SK-N-SH treated with all-trans-retinoic acid at 6 μM for 48 hours (cell line): ENCODE data around the gene OVCA2.

Experiments used
- CREB5 ChIP-seq: fragments of 250-450 bp; sonication (Bioruptor Pico); IDR thresholded peaks from 2 replicates; pipeline ENCODE4 v1.5.1; 2020; ENCODE audit warnings: low read depth, mild to moderate bottlenecking, moderate library complexity
- CSDC2 ChIP-seq: fragments of 250-450 bp; sonication (Bioruptor Pico); IDR thresholded peaks from 2 replicates; pipeline ENCODE4 v1.5.0; 2020; ENCODE audit warnings: mild to moderate bottlenecking, moderate library complexity
- OSR1 ChIP-seq: fragments of 250-450 bp; sonication (Bioruptor Pico); IDR thresholded peaks from 2 replicates; pipeline ENCODE4 v1.8.0; 2022; ENCODE audit warnings: moderate library complexity, mild to moderate bottlenecking, inconsistent platforms
- PATZ1 ChIP-seq: fragments of 250-450 bp; sonication (Bioruptor Pico); IDR thresholded peaks from 2 replicates; pipeline ENCODE4 v1.8.0; 2020; ENCODE audit warnings: mild to moderate bottlenecking, moderate library complexity, borderline replicate concordance
- TOX ChIP-seq: fragments of 250-450 bp; sonication (Bioruptor Pico); IDR thresholded peaks from 2 replicates; pipeline ENCODE4 v1.8.0; 2021; ENCODE audit warnings: mild to moderate bottlenecking, moderate library complexity, borderline replicate concordance
- ZFP3 ChIP-seq: fragments of 250-450 bp; sonication (Bioruptor Pico); IDR thresholded peaks from 2 replicates; pipeline ENCODE4 v1.5.0; 2020; ENCODE audit warnings: mild to moderate bottlenecking, moderate library complexity
- ZFP30 ChIP-seq: fragments of 450-650 bp; formaldehyde crosslinking; IDR thresholded peaks from 2 replicates; pipeline ENCODE4 v1.5.0; 2022; ENCODE audit warnings: mild to moderate bottlenecking, moderate library complexity
- ZNF565 ChIP-seq: fragments of 450-650 bp; formaldehyde crosslinking; conservative IDR thresholded peaks from 2 replicates; pipeline ENCODE4 v1.5.0; 2020; ENCODE audit warnings: low read depth, mild to moderate bottlenecking, moderate library complexity

- TF ChIP-seq ZFP30 (CRISPR knock-in tag) = no peak
- TF ChIP-seq CREB5 (CRISPR knock-in tag) = no peak
- no peak for TF ChIP-seq TOX (CRISPR knock-in tag)
- no peak for TF ChIP-seq OSR1
- TF ChIP-seq PATZ1 (CRISPR knock-in tag) = no peak
- TF ChIP-seq ZNF565 = no peak
- TF ChIP-seq ZFP3 = no peak
- no peak for TF ChIP-seq CSDC2
These were observed 47.2 kb downstream of the OVCA2 start for GRCh38 chr17:2089021-2089422.
